ENCODE results near the gene GPC6.

Gene GPC6

GRCh38 chr13:93409001-93409400 lies 182.4 kb downstream of the GPC6 start:
- no peak overlapping the region for H3K18ac ChIP-seq (ENCODE audit: low read length)
- H3K9ac ChIP-seq (ENCODE audit: low read depth, low read length, poor library complexity), result no peak overlapping the region
- no peak overlapping the region for H2AFZ ChIP-seq (ENCODE audit: low read length)
- H3K4me2 ChIP-seq (ENCODE audit: insufficient read depth, low read length, poor library complexity, severe bottlenecking), result no peak overlapping the region
- no peak overlapping the region for H2BK15ac ChIP-seq (ENCODE audit: low read length)
- no peak overlapping the region for H4K91ac ChIP-seq (ENCODE audit: low read depth, low read length, poor library complexity)
- H3K4me1 ChIP-seq (ENCODE audit: control insufficient read depth in 2 of 2, insufficient read depth in 1 of 2, low read depth in 1 of 2, low read length in 2 of 2), result peaks cover 0 to under 1% of the 10 kb centered on the region in 2 donors
- no CpG with 5 or more reads among the region's 3 CpGs for WGBS, 2 donors (ENCODE audit: extremely low coverage in 2 of 2, insufficient read length in 2 of 2, insufficient replicate concordance in 1 of 2)
- H2BK12ac ChIP-seq (ENCODE audit: low read length), result no peak overlapping the region
- H2AK5ac ChIP-seq (ENCODE audit: low read depth, low read length), result no peak overlapping the region
- H3K27ac ChIP-seq (replicated peaks; ENCODE audit: low read length), result no peak overlapping the region
- H3K36me3 ChIP-seq (replicated peaks in 1 of 2; ENCODE audit: control insufficient read depth in 2 of 2, insufficient read depth in 2 of 2, low read length in 2 of 2), result no peaks in the 10 kb centered on the region
- H3K4ac ChIP-seq (ENCODE audit: low read length), result no peak overlapping the region
- H3K4me3 ChIP-seq (ENCODE audit: low read length in 2 of 2), result no peak overlapping the region
- no peaks in the 10 kb centered on the region for H3K27me3 ChIP-seq (ENCODE audit: control insufficient read depth in 3 of 3, insufficient read depth in 3 of 3, low read depth in 1 of 3, low read length in 3 of 3)
- no peak overlapping the region for H2BK5ac ChIP-seq (ENCODE audit: low read length)
- H3K14ac ChIP-seq (ENCODE audit: low read length), result no peak overlapping the region
- no peak overlapping the region for H2BK120ac ChIP-seq (ENCODE audit: low read depth, low read length)
- H3K9me3 ChIP-seq (replicated peaks in 1 of 2; ENCODE audit: control insufficient read depth in 2 of 2, insufficient read depth in 1 of 2, low read depth in 1 of 2, low read length in 2 of 2), result peaks cover 0 to 2% of the 10 kb centered on the region in 2 donors
- DNase-seq (ENCODE audit: low spot score), result no peak
- H4K8ac ChIP-seq (ENCODE audit: low read depth, low read length), result no peak overlapping the region
- no peak overlapping the region for H3K23ac ChIP-seq (ENCODE audit: low read depth, low read length, poor library complexity)
- no peaks in the 10 kb centered on the region for H3K79me1 ChIP-seq (ENCODE audit: low read depth, low read length)

DNA sequence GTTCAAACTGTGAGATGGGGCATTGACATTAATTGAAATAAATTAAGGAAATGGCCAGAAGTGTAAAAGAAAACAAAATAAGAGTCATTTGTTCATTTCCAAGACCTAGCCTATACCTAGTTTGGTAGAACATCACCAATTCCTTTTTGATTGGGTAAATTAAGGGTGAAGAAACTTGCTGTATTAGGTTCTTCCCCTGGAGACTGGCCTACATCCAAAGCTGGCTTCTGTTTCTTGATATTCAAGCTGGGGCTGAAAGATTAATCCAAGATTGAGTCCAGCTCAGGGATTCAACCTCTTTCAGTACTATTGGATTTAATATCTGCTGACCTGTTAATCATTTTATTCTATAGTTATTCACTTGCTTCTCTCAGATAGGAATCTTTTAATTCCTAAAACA lies 183.2 kb downstream of the GPC6 start:
- no peak overlapping the region for H2BK120ac ChIP-seq (ENCODE audit: low read depth, low read length)
- H3K4me3 ChIP-seq (ENCODE audit: low read length in 2 of 2), result no peak overlapping the region
- H3K27ac ChIP-seq (replicated peaks; ENCODE audit: low read length), result no peak overlapping the region
- H3K27me3 ChIP-seq (ENCODE audit: control insufficient read depth in 3 of 3, insufficient read depth in 3 of 3, low read depth in 1 of 3, low read length in 3 of 3), result no peaks in the 10 kb centered on the region
- no peak overlapping the region for H4K8ac ChIP-seq (ENCODE audit: low read depth, low read length)
- no peak overlapping the region for H3K9ac ChIP-seq (ENCODE audit: low read depth, low read length, poor library complexity)
- H2BK15ac ChIP-seq (ENCODE audit: low read length), result no peak overlapping the region
- H3K14ac ChIP-seq (ENCODE audit: low read length), result no peak overlapping the region
- no peak for DNase-seq (ENCODE audit: low spot score)
- H2BK12ac ChIP-seq (ENCODE audit: low read length), result no peak overlapping the region
- H3K9me3 ChIP-seq (replicated peaks in 1 of 2; ENCODE audit: control insufficient read depth in 2 of 2, insufficient read depth in 1 of 2, low read depth in 1 of 2, low read length in 2 of 2), result peaks cover 0 to 2% of the 10 kb centered on the region in 2 donors
- H3K23ac ChIP-seq (ENCODE audit: low read depth, low read length, poor library complexity), result no peak overlapping the region
- no peak overlapping the region for H3K18ac ChIP-seq (ENCODE audit: low read length)
- peaks cover 0 to 6% of the 10 kb centered on the region in 2 donors for H3K4me1 ChIP-seq (ENCODE audit: control insufficient read depth in 2 of 2, insufficient read depth in 1 of 2, low read depth in 1 of 2, low read length in 2 of 2)
- no peak overlapping the region for H3K4me2 ChIP-seq (ENCODE audit: insufficient read depth, low read length, poor library complexity, severe bottlenecking)
- H3K36me3 ChIP-seq (replicated peaks in 1 of 2; ENCODE audit: control insufficient read depth in 2 of 2, insufficient read depth in 2 of 2, low read length in 2 of 2), result no peaks in the 10 kb centered on the region
- peaks cover 2% of the 10 kb centered on the region for H3K79me1 ChIP-seq (ENCODE audit: low read depth, low read length)
- no peak overlapping the region for H2BK5ac ChIP-seq (ENCODE audit: low read length)
- H4K91ac ChIP-seq (ENCODE audit: low read depth, low read length, poor library complexity), result no peak overlapping the region
- H2AK5ac ChIP-seq (ENCODE audit: low read depth, low read length), result no peak overlapping the region
- no peak overlapping the region for H2AFZ ChIP-seq (ENCODE audit: low read length)
- H3K4ac ChIP-seq (ENCODE audit: low read length), result no peak overlapping the region

GRCh38 chr13:93411186-93411680 lies 184.6 kb downstream of the GPC6 start:
- Histone ChIP-seq H3K14ac (ENCODE audit: low read length) (no peak overlapping the region), H3K18ac (ENCODE audit: low read length) (no peak overlapping the region), H3K23ac (ENCODE audit: low read depth, low read length, poor library complexity) (no peak overlapping the region), H3K4me3 (ENCODE audit: low read length in 2 of 2) (no peak overlapping the region), H3K4me1 (ENCODE audit: control insufficient read depth in 2 of 2, insufficient read depth in 1 of 2, low read depth in 1 of 2, low read length in 2 of 2) (peaks cover 0 to 6% of the 10 kb centered on the region in 2 donors), H3K27me3 (ENCODE audit: control insufficient read depth in 3 of 3, insufficient read depth in 3 of 3, low read depth in 1 of 3, low read length in 3 of 3) (no peaks in the 10 kb centered on the region), H2AK5ac (ENCODE audit: low read depth, low read length) (no peak overlapping the region), H2AFZ (ENCODE audit: low read length) (no peak overlapping the region), H2BK5ac (ENCODE audit: low read length) (no peak overlapping the region), H3K4me2 (ENCODE audit: insufficient read depth, low read length, poor library complexity, severe bottlenecking) (no peak overlapping the region), H3K27ac (replicated peaks; ENCODE audit: low read length) (no peak overlapping the region), H3K9ac (ENCODE audit: low read depth, low read length, poor library complexity) (no peak overlapping the region), H2BK15ac (ENCODE audit: low read length) (no peak overlapping the region), H3K4ac (ENCODE audit: low read length) (no peak overlapping the region), H4K8ac (ENCODE audit: low read depth, low read length) (no peak overlapping the region), H3K79me1 (ENCODE audit: low read depth, low read length) (peaks cover 2% of the 10 kb centered on the region), H3K36me3 (replicated peaks in 1 of 2; ENCODE audit: control insufficient read depth in 2 of 2, insufficient read depth in 2 of 2, low read length in 2 of 2) (no peaks in the 10 kb centered on the region), H2BK120ac (ENCODE audit: low read depth, low read length) (no peak overlapping the region), H2BK12ac (ENCODE audit: low read length) (no peak overlapping the region), H4K91ac (ENCODE audit: low read depth, low read length, poor library complexity) (no peak overlapping the region), H3K9me3 (replicated peaks in 1 of 2; ENCODE audit: control insufficient read depth in 2 of 2, insufficient read depth in 1 of 2, low read depth in 1 of 2, low read length in 2 of 2) (peaks cover 0 to 2% of the 10 kb centered on the region in 2 donors)
- DNase-seq (ENCODE audit: low spot score), result no peak
- WGBS, 2 donors (ENCODE audit: extremely low coverage in 2 of 2, insufficient read length in 2 of 2, insufficient replicate concordance in 1 of 2), result no CpG with 5 or more reads among the region's 3 CpGs

DNA sequence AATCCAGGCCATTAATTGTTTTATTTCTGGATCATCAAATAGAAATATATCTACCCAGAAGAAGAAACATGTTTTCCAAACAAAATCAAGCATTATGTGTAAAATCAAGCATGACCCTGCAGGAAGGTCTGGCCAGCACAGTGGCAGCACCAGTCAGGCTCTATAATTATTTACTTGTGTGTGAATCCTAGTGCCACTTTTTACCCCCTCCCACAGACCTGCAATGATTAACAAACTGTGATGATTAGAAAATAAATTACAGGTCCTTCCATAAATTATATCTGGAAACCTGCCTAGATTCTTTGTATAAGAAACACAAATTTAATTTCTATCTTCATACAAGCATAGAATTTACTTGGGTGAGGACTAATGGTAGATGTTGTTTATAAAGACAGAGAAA lies 186.1 kb downstream of the GPC6 start:
- H3K9ac ChIP-seq (ENCODE audit: low read depth, low read length, poor library complexity), result no peak overlapping the region
- H2BK5ac ChIP-seq (ENCODE audit: low read length), result no peak overlapping the region
- no peak overlapping the region for H2BK120ac ChIP-seq (ENCODE audit: low read depth, low read length)
- H3K27ac ChIP-seq (replicated peaks; ENCODE audit: low read length), result no peak overlapping the region
- H3K36me3 ChIP-seq (replicated peaks in 1 of 2; ENCODE audit: control insufficient read depth in 2 of 2, insufficient read depth in 2 of 2, low read length in 2 of 2), result no peaks in the 10 kb centered on the region
- H2BK12ac ChIP-seq (ENCODE audit: low read length), result no peak overlapping the region
- H3K4me3 ChIP-seq (ENCODE audit: low read length in 2 of 2), result no peak overlapping the region
- no peak for DNase-seq (ENCODE audit: low spot score)
- no peak overlapping the region for H2AK5ac ChIP-seq (ENCODE audit: low read depth, low read length)
- peaks cover 0 to 6% of the 10 kb centered on the region in 2 donors for H3K4me1 ChIP-seq (ENCODE audit: control insufficient read depth in 2 of 2, insufficient read depth in 1 of 2, low read depth in 1 of 2, low read length in 2 of 2)
- H3K14ac ChIP-seq (ENCODE audit: low read length), result no peak overlapping the region
- no peak overlapping the region for H3K4ac ChIP-seq (ENCODE audit: low read length)
- H2AFZ ChIP-seq (ENCODE audit: low read length), result no peak overlapping the region
- H3K4me2 ChIP-seq (ENCODE audit: insufficient read depth, low read length, poor library complexity, severe bottlenecking), result no peak overlapping the region
- no peaks in the 10 kb centered on the region for H3K27me3 ChIP-seq (ENCODE audit: control insufficient read depth in 3 of 3, insufficient read depth in 3 of 3, low read depth in 1 of 3, low read length in 3 of 3)
- peaks cover 2% of the 10 kb centered on the region for H3K79me1 ChIP-seq (ENCODE audit: low read depth, low read length)
- H4K91ac ChIP-seq (ENCODE audit: low read depth, low read length, poor library complexity), result no peak overlapping the region
- H3K23ac ChIP-seq (ENCODE audit: low read depth, low read length, poor library complexity), result no peak overlapping the region
- H2BK15ac ChIP-seq (ENCODE audit: low read length), result no peak overlapping the region
- peaks cover 0 to 2% of the 10 kb centered on the region in 2 donors for H3K9me3 ChIP-seq (replicated peaks in 1 of 2; ENCODE audit: control insufficient read depth in 2 of 2, insufficient read depth in 1 of 2, low read depth in 1 of 2, low read length in 2 of 2)
- no peak overlapping the region for H3K18ac ChIP-seq (ENCODE audit: low read length)
- H4K8ac ChIP-seq (ENCODE audit: low read depth, low read length), result no peak overlapping the region

All from neuronal stem cell (in vitro differentiated cells).